Measurements from ENCODE around the gene ZNF398.
"Not testable (repeated sequence)": the region's sequence is repeated elsewhere in the genome, so short reads cannot be mapped to it uniquely, and the experiment has no call there.

Gene ZNF398

GRCh38 chr7:149226366-149226765 lies 79.1 kb downstream of the ZNF398 start:
- DNase-seq (ENCODE audit: low read depth, low spot score): not testable (repeated sequence)

GRCh38 chr7:149226840-149227494 lies 79.7 kb downstream of the ZNF398 start:
- no peak for DNase-seq (ENCODE audit: low read depth, low spot score)

- no peak for DNase-seq (ENCODE audit: low read depth, low spot score)
Measured at GRCh38 chr7:149228831-149229471, 81.7 kb downstream of the ZNF398 start.

- DNase-seq (ENCODE audit: low read depth, low spot score): no peak
Measured at GRCh38 chr7:149229526-149229925, 82.3 kb downstream of the ZNF398 start.

- DNase-seq (ENCODE audit: low read depth, low spot score): no peak
Measured at GRCh38 chr7:149232362-149232761, 85.1 kb downstream of the ZNF398 start.
